H1 (cell line): Measurements from ENCODE around the gene TBC1D20. TPM values are rescaled to one million over a fixed set of nuclear protein-coding genes. Genes with fewer than 3 reads are reported as not detected.

Source experiments
- BCL11A ChIP-seq, 2 experiments: IDR thresholded peaks; one replicate each; pipeline ENCODE4 v1.6.1; 2011; ENCODE audit warnings: low read depth in 2 of 2, low read length in 2 of 2, mild to moderate bottlenecking in 2 of 2
- EP300 ChIP-seq, 2 experiments: IDR thresholded peaks; 1 replicate in 1 of 2; 2 replicates in 1 of 2; pipeline ENCODE4 v1.6.1; 2011 to 2012; ENCODE audit warnings: low read depth in 2 of 2, low read length in 2 of 2, mild to moderate bottlenecking in 2 of 2, borderline replicate concordance in 1 of 2, inconsistent platforms in 1 of 2, moderate library complexity in 1 of 2
- HDAC2 ChIP-seq, 2 experiments: fragments of 300-600 bp in 1 of 2; sonication (generic) in 1 of 2; IDR thresholded peaks; 2 replicates each; pipeline ENCODE4 v1.6.1; 2011 to 2012; ENCODE audit warnings: low read depth in 2 of 2, low read length in 2 of 2, mild to moderate bottlenecking in 2 of 2, moderate library complexity in 2 of 2, borderline replicate concordance in 1 of 2, inconsistent platforms in 1 of 2
- MAX ChIP-seq: IDR thresholded peaks from 2 replicates; pipeline ENCODE4 v1.6.1; 2012; ENCODE audit warnings: inconsistent platforms
- RBBP5 ChIP-seq: IDR thresholded peaks from 2 replicates; pipeline ENCODE4 v1.7.1; 2012; ENCODE audit warnings: low read depth, mild to moderate bottlenecking, inconsistent platforms, low read length, moderate library complexity, borderline replicate concordance
- RNF2 ChIP-seq: fragments of 200-900, 300-1000 bp; sonication (generic); IDR thresholded peaks from 2 replicates; pipeline ENCODE4 v1.7.1; 2016; ENCODE audit warnings: borderline replicate concordance, low read depth, mild to moderate bottlenecking, antibody characterized with exemption, low read length; ENCODE audit not compliant: poor library complexity, severe bottlenecking; ENCODE audit errors: missing control alignments
- SUZ12 ChIP-seq: fragments of 200-600 bp; sonication (generic); IDR thresholded peaks from 2 replicates; pipeline ENCODE4 v1.6.1; 2012; ENCODE audit warnings: mild to moderate bottlenecking, inconsistent platforms, low read length, moderate library complexity, mixed read lengths
- USF2 ChIP-seq: IDR thresholded peaks from 2 replicates; pipeline ENCODE4 v1.6.1; 2011; ENCODE audit warnings: low read length, improper control_type of control experiment
- polyA plus RNA-seq, 7 experiments: library from polyadenylated mRNA; depleted of rRNA in 3 of 7; stranded (reverse) in 5 of 7; unstranded in 2 of 7; fragments of >200 nt in 5 of 7; fragments of 200-250 nt in 2 of 7; gene quantifications; 1 replicate in 5 of 7; 2 replicates in 1 of 7; 4 replicates in 1 of 7; pipeline versions ENCODE4 v1.2.1 to v1.2.3, GENCODE V29; 2011 to 2013; ENCODE audit warnings: missing spikeins in 2 of 7, mixed read lengths in 2 of 7
- total RNA-seq: library from RNA; stranded (reverse); fragmentation: NEBNext Ultra II Directional; extraction: Animal tissue kit (Norgen Biotek cat#: 25700); gene quantifications from 2 replicates; pipeline ENCODE4 v1.2.1, GENCODE V29; 2021
- TF ChIP-seq, protein P1 (sequence below): fragments of 300-600 bp; sonication (generic); IDR thresholded peaks from 2 replicates; pipeline ENCODE4 v1.7.1; 2012; ENCODE audit warnings: low read length, moderate library complexity, mild to moderate bottlenecking, inconsistent platforms; ENCODE audit not compliant: insufficient replicate concordance

The TBC1D20 gene
- total and polyA plus RNA-seq, 2 of the 8 experiments (the other 6 are each of a cell fraction or from before 2014, with no cell fraction given), result 14.5 to 17.1 TPM

DNA sequence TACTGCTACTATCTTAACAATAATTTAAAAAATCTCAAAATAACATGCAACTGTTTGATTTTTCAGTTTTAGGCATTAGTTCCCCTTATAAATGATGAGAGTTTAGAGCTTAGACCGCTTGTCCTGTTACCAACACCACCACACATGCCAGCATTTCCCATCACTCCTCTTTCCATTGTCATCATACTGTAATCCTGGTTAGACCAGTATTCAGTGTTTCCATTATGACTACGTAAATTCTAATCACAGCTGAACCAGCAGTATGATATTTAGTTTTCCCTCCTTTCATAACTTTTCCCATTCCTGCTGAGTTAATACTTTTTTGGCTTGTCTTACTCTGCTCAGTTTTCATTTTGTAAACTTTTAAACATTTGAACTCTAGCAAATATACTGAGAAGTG lies 12.2 kb upstream of the TBC1D20 start (continued):
- TF ChIP-seq, protein P1, sequence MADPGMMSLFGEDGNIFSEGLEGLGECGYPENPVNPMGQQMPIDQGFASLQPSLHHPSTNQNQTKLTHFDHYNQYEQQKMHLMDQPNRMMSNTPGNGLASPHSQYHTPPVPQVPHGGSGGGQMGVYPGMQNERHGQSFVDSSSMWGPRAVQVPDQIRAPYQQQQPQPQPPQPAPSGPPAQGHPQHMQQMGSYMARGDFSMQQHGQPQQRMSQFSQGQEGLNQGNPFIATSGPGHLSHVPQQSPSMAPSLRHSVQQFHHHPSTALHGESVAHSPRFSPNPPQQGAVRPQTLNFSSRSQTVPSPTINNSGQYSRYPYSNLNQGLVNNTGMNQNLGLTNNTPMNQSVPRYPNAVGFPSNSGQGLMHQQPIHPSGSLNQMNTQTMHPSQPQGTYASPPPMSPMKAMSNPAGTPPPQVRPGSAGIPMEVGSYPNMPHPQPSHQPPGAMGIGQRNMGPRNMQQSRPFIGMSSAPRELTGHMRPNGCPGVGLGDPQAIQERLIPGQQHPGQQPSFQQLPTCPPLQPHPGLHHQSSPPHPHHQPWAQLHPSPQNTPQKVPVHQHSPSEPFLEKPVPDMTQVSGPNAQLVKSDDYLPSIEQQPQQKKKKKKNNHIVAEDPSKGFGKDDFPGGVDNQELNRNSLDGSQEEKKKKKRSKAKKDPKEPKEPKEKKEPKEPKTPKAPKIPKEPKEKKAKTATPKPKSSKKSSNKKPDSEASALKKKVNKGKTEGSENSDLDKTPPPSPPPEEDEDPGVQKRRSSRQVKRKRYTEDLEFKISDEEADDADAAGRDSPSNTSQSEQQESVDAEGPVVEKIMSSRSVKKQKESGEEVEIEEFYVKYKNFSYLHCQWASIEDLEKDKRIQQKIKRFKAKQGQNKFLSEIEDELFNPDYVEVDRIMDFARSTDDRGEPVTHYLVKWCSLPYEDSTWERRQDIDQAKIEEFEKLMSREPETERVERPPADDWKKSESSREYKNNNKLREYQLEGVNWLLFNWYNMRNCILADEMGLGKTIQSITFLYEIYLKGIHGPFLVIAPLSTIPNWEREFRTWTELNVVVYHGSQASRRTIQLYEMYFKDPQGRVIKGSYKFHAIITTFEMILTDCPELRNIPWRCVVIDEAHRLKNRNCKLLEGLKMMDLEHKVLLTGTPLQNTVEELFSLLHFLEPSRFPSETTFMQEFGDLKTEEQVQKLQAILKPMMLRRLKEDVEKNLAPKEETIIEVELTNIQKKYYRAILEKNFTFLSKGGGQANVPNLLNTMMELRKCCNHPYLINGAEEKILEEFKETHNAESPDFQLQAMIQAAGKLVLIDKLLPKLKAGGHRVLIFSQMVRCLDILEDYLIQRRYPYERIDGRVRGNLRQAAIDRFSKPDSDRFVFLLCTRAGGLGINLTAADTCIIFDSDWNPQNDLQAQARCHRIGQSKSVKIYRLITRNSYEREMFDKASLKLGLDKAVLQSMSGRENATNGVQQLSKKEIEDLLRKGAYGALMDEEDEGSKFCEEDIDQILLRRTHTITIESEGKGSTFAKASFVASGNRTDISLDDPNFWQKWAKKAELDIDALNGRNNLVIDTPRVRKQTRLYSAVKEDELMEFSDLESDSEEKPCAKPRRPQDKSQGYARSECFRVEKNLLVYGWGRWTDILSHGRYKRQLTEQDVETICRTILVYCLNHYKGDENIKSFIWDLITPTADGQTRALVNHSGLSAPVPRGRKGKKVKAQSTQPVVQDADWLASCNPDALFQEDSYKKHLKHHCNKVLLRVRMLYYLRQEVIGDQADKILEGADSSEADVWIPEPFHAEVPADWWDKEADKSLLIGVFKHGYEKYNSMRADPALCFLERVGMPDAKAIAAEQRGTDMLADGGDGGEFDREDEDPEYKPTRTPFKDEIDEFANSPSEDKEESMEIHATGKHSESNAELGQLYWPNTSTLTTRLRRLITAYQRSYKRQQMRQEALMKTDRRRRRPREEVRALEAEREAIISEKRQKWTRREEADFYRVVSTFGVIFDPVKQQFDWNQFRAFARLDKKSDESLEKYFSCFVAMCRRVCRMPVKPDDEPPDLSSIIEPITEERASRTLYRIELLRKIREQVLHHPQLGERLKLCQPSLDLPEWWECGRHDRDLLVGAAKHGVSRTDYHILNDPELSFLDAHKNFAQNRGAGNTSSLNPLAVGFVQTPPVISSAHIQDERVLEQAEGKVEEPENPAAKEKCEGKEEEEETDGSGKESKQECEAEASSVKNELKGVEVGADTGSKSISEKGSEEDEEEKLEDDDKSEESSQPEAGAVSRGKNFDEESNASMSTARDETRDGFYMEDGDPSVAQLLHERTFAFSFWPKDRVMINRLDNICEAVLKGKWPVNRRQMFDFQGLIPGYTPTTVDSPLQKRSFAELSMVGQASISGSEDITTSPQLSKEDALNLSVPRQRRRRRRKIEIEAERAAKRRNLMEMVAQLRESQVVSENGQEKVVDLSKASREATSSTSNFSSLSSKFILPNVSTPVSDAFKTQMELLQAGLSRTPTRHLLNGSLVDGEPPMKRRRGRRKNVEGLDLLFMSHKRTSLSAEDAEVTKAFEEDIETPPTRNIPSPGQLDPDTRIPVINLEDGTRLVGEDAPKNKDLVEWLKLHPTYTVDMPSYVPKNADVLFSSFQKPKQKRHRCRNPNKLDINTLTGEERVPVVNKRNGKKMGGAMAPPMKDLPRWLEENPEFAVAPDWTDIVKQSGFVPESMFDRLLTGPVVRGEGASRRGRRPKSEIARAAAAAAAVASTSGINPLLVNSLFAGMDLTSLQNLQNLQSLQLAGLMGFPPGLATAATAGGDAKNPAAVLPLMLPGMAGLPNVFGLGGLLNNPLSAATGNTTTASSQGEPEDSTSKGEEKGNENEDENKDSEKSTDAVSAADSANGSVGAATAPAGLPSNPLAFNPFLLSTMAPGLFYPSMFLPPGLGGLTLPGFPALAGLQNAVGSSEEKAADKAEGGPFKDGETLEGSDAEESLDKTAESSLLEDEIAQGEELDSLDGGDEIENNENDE, result no peak
- no peak for TF ChIP-seq MAX
- TF ChIP-seq USF2, result no peak
- no peak for TF ChIP-seq SUZ12
- no peak for TF ChIP-seq RNF2
- TF ChIP-seq EP300 (IDR thresholded peaks at IDR 0.05; ENCODE audit: borderline replicate concordance in 1 of 2, low read depth in 2 of 2, low read length in 2 of 2), result no peak
- TF ChIP-seq HDAC2 (IDR thresholded peaks at IDR 0.05; ENCODE audit: borderline replicate concordance in 1 of 2, low read depth in 2 of 2, low read length in 2 of 2), result no peak
- no peak for TF ChIP-seq RBBP5
- TF ChIP-seq BCL11A (IDR thresholded peaks at IDR 0.05; ENCODE audit: low read depth in 2 of 2, low read length in 2 of 2), result no peak
